H9 (cell line): ENCODE measurements around the gene C1orf21. TPM values are rescaled to one million over a fixed set of nuclear protein-coding genes. Genes with fewer than 3 reads are reported as not detected.

ENCODE experiments used
- DNase-seq: peaks from one replicate; pipeline ENCODE4 v3.0.0-alpha.2; 2017
- H2AFZ ChIP-seq: one replicate; pipeline ENCODE4 v1.6.1; 2013; ENCODE audit warnings: mild to moderate bottlenecking, low read length, control low read depth, moderate library complexity
- H2AK5ac ChIP-seq: 2 replicates; pipeline ENCODE4 v1.6.1; 2013; ENCODE audit warnings: low read length, control low read depth, mixed read lengths; ENCODE audit not compliant: insufficient read length
- H2BK120ac ChIP-seq: one replicate; pipeline ENCODE4 v1.6.1; 2013; ENCODE audit warnings: low read depth, mild to moderate bottlenecking, low read length, control low read depth, inconsistent platforms; ENCODE audit not compliant: poor library complexity, severe bottlenecking
- H2BK12ac ChIP-seq: 2 replicates; pipeline ENCODE4 v1.6.1; 2013; ENCODE audit warnings: low read length, control low read depth, mixed read lengths, low read depth; ENCODE audit not compliant: insufficient read length
- H2BK15ac ChIP-seq: 2 replicates; pipeline ENCODE4 v1.6.1; 2013; ENCODE audit warnings: low read depth, low read length, control low read depth
- H2BK20ac ChIP-seq: one replicate; pipeline ENCODE4 v1.6.1; 2013; ENCODE audit warnings: low read depth, mild to moderate bottlenecking, low read length, control low read depth, inconsistent platforms; ENCODE audit not compliant: poor library complexity, severe bottlenecking
- H2BK5ac ChIP-seq: 2 replicates; pipeline ENCODE4 v1.6.1; 2013; ENCODE audit warnings: low read length, control low read depth, mixed read lengths; ENCODE audit not compliant: insufficient read length
- H3K14ac ChIP-seq: 2 replicates; pipeline ENCODE4 v1.6.1; 2013; ENCODE audit warnings: low read length, control low read depth; ENCODE audit not compliant: insufficient read depth
- H3K18ac ChIP-seq: 2 replicates; pipeline ENCODE4 v1.6.1; 2013; ENCODE audit warnings: low read depth, mild to moderate bottlenecking, mixed read lengths, low read length, control low read depth; ENCODE audit not compliant: insufficient read length
- H3K23ac ChIP-seq: 2 replicates; pipeline ENCODE4 v1.6.1; 2013; ENCODE audit warnings: low read length, control low read depth, mixed read lengths, low read depth; ENCODE audit not compliant: insufficient read length
- H3K23me2 ChIP-seq: 2 replicates; pipeline ENCODE4 v1.6.1; 2013; ENCODE audit warnings: low read depth, mild to moderate bottlenecking, mixed read lengths, low read length, control low read depth; ENCODE audit not compliant: insufficient read length, poor library complexity, severe bottlenecking
- H3K27ac ChIP-seq: 2 replicates; pipeline ENCODE4 v1.5.1; 2013; ENCODE audit warnings: low read length, control low read depth, mixed read lengths, low read depth; ENCODE audit not compliant: insufficient read length
- H3K27me3 ChIP-seq: 2 replicates; pipeline ENCODE4 v1.6.1; 2013; ENCODE audit warnings: low read length, control low read depth, inconsistent platforms; ENCODE audit not compliant: insufficient read depth
- H3K4ac ChIP-seq: 2 replicates; pipeline ENCODE4 v1.6.1; 2013; ENCODE audit warnings: low read depth, mild to moderate bottlenecking, control low read depth, inconsistent platforms, low read length, moderate library complexity
- H3K4me1 ChIP-seq: 2 replicates; pipeline ENCODE4 v1.6.1; 2013; ENCODE audit warnings: low read length, control low read depth, inconsistent platforms; ENCODE audit not compliant: insufficient read depth
- H3K4me2 ChIP-seq: 2 replicates; pipeline ENCODE4 v1.6.1; 2013; ENCODE audit warnings: low read length, control low read depth, mixed read lengths; ENCODE audit not compliant: insufficient read length, insufficient read depth
- H3K56ac ChIP-seq: 2 replicates; pipeline ENCODE4 v1.6.1; 2013; ENCODE audit warnings: low read depth, mild to moderate bottlenecking, mixed read lengths, low read length, control low read depth; ENCODE audit not compliant: insufficient read length
- H3K79me1 ChIP-seq: 2 replicates; pipeline ENCODE4 v1.6.1; 2013; ENCODE audit warnings: low read depth, mild to moderate bottlenecking, moderate library complexity, low read length, control low read depth, inconsistent platforms; ENCODE audit not compliant: insufficient read depth, poor library complexity, severe bottlenecking
- H3K79me2 ChIP-seq: 2 replicates; pipeline ENCODE4 v1.6.1; 2013; ENCODE audit warnings: low read length, control low read depth, inconsistent platforms; ENCODE audit not compliant: insufficient read depth
- H3K9ac ChIP-seq: 2 replicates; pipeline ENCODE4 v1.6.1; 2013; ENCODE audit warnings: low read length, control low read depth, mixed read lengths; ENCODE audit not compliant: insufficient read length; ENCODE audit errors: extremely low read depth
- H3K9me3 ChIP-seq: one replicate; pipeline ENCODE4 v1.6.1; 2013; ENCODE audit warnings: low read depth, low read length, inconsistent platforms; ENCODE audit not compliant: control insufficient read depth
- H3T11ph ChIP-seq: one replicate; pipeline ENCODE4 v1.6.1; 2013; ENCODE audit warnings: mild to moderate bottlenecking, low read length, control low read depth, inconsistent platforms
- H4K20me1 ChIP-seq: one replicate; pipeline ENCODE4 v1.6.1; 2013; ENCODE audit not compliant: control insufficient read depth, insufficient read length, insufficient read depth
- H4K5ac ChIP-seq: 2 replicates; pipeline ENCODE4 v1.6.1; 2013; ENCODE audit warnings: low read depth, mild to moderate bottlenecking, mixed read lengths, low read length, control low read depth; ENCODE audit not compliant: insufficient read length
- H4K8ac ChIP-seq: replicated peaks from 2 replicates; pipeline ENCODE4 v1.6.1; 2013; ENCODE audit warnings: low read length, control low read depth, mixed read lengths, low read depth; ENCODE audit not compliant: insufficient read length
- H4K91ac ChIP-seq: 2 replicates; pipeline ENCODE4 v1.6.1; 2013; ENCODE audit warnings: low read depth, mild to moderate bottlenecking, moderate library complexity, mixed read lengths, low read length, control low read depth; ENCODE audit not compliant: insufficient read length
- H3K27ac Mint-ChIP-seq, 3 experiments: 2 replicates in 2 of 3; 3 replicates in 1 of 3; pipeline ENCODE4 v1.8.0; 2020 to 2021; ENCODE audit warnings: mixed read lengths in 3 of 3, mild to moderate bottlenecking in 1 of 3, moderate library complexity in 1 of 3
- H3K27me3 Mint-ChIP-seq: 2 replicates; pipeline ENCODE4 v1.8.0; 2021; ENCODE audit warnings: low read depth, mild to moderate bottlenecking, moderate library complexity, mixed read lengths
- H3K36me3 Mint-ChIP-seq, 3 experiments: 2 replicates in 2 of 3; 3 replicates in 1 of 3; pipeline ENCODE4 v1.8.0; 2020 to 2021; ENCODE audit warnings: low read depth in 3 of 3, mixed read lengths in 3 of 3; ENCODE audit not compliant: insufficient read depth in 1 of 3
- H3K4me1 Mint-ChIP-seq, 2 experiments: 2 replicates each; pipeline ENCODE4 v1.8.0; 2020; ENCODE audit warnings: mixed read lengths in 2 of 2
- H3K4me3 Mint-ChIP-seq, 2 experiments: 2 replicates in 1 of 2; 3 replicates in 1 of 2; pipeline ENCODE4 v1.8.0; 2020 to 2021; ENCODE audit warnings: mild to moderate bottlenecking in 2 of 2, mixed read lengths in 2 of 2, moderate library complexity in 1 of 2
- H3K9me3 Mint-ChIP-seq, 2 experiments: 2 replicates in 1 of 2; 3 replicates in 1 of 2; pipeline ENCODE4 v1.8.0; 2020; ENCODE audit warnings: mild to moderate bottlenecking in 2 of 2, mixed read lengths in 2 of 2, moderate library complexity in 1 of 2
- CTCF ChIP-seq: fragments of 200-600 bp; sonication (generic); conservative IDR thresholded peaks from 3 replicates; pipeline ENCODE4 v1.8.0; 2021; ENCODE audit warnings: antibody characterized with exemption, mild to moderate bottlenecking
- WGBS: extraction: QIAGEN DNeasy Blood & Tissue Kit; methylation state at CpG from one replicate; pipeline ENCODE4 v1.1.7; 2013; ENCODE audit warnings: missing lambda C conversion rate, low lambda C conversion rate, mixed read lengths; ENCODE audit not compliant: insufficient read length; ENCODE audit errors: extremely low coverage; 5-methylcytosine and 5-hydroxymethylcytosine counted together
- total RNA-seq: library from RNA; stranded (reverse); gene quantifications from 2 replicates; pipeline ENCODE4 v1.2.1, GENCODE V29; 2021

C1orf21 gene
- total RNA-seq, 1 experiment from 2014 or later = 36.0 TPM

DNA sequence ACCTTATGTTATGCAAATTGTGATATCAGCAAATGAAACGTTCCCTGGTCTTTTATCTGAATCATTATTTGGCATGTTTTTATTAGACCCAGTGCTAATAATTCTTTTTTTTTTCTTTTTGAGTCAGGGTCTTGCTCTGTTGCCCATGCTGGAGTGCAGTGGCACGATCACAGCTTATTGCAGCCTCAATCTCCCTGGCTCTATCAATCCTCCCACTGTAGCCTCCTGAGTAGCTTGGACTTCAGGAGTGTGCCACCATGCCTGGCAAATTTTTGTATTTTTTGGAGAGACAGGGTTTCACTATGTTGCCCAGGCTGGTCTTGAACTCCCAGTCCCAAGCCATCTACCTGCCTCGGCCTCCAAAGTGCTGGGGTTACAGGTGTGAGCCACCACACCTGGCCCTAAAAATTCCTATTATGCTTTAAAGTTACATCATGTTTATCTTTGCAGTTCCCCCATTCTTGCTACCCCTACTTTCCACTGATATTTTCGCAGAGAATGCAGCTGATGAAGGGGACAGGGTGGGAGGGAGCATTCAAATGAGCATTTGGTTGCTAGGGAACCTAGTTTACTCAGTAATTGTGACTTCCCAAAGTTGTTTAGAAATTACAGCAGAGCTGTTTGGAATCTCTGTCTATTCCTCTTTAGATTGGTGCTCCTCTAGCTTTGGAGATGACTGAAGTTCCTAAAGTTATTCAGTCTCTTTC is 18.4 kb downstream of the C1orf21 start:
- peak overlapping the region in 1 of 3 experiments; percentile 79; a peak in 4 of 7 replicates for H3K27ac Mint-ChIP-seq
- H4K91ac ChIP-seq = no peak overlapping the region
- no peaks in the 10 kb centered on the region for H3K27me3 Mint-ChIP-seq
- no peak overlapping the region; a peak in 1 of 5 replicates for H3K4me3 Mint-ChIP-seq
- no peak overlapping the region for H3K4me2 ChIP-seq
- H3K79me1 ChIP-seq = no peaks in the 10 kb centered on the region
- no peak overlapping the region for H2BK120ac ChIP-seq
- no peaks in the 10 kb centered on the region for H3K36me3 Mint-ChIP-seq
- no peak overlapping the region for H4K8ac ChIP-seq
- no peaks in the 10 kb centered on the region; the same call in 1 of the 2 replicates for H3K79me2 ChIP-seq
- no peak for DNase-seq
- no peak overlapping the region for H2BK5ac ChIP-seq
- no peaks in the 10 kb centered on the region for H3K23me2 ChIP-seq
- no peaks in the 10 kb centered on the region for H3K9me3 Mint-ChIP-seq
- no peak for TF ChIP-seq CTCF
- no peaks in the 10 kb centered on the region for H4K20me1 ChIP-seq
- no peak overlapping the region for H3K14ac ChIP-seq
- H3T11ph ChIP-seq = no peak overlapping the region
- H3K23ac ChIP-seq = no peak overlapping the region
- no peak overlapping the region for H2BK20ac ChIP-seq
- no peak overlapping the region for H4K5ac ChIP-seq
- H3K9me3 ChIP-seq = no peaks in the 10 kb centered on the region
- H3K27ac ChIP-seq = no peak overlapping the region
- peaks cover 41 to 67% of the 10 kb centered on the region in 2 experiments for H3K4me1 Mint-ChIP-seq
- H2AFZ ChIP-seq = no peak overlapping the region
- H2AK5ac ChIP-seq = no peak overlapping the region
- WGBS = no CpG with 5 or more reads among the region's 4 CpGs
- no peak overlapping the region for H3K4ac ChIP-seq
- no peak overlapping the region for H3K18ac ChIP-seq
- 0 out of 2 replicates have a peak, but pooled peaks cover 1% of the 10 kb centered on the region for H3K4me1 ChIP-seq
- no peaks in the 10 kb centered on the region for H3K27me3 ChIP-seq
- H2BK15ac ChIP-seq = no peak overlapping the region
- H2BK12ac ChIP-seq = no peak overlapping the region
- no peak overlapping the region for H3K56ac ChIP-seq
- no peak overlapping the region for H3K9ac ChIP-seq
